ENCODE measurements around the gene HHATL.
"Not testable (repeated sequence)": the region's sequence is repeated elsewhere in the genome, so short reads cannot be mapped to it uniquely, and the experiment has no call there.

Gene HHATL

DNA sequence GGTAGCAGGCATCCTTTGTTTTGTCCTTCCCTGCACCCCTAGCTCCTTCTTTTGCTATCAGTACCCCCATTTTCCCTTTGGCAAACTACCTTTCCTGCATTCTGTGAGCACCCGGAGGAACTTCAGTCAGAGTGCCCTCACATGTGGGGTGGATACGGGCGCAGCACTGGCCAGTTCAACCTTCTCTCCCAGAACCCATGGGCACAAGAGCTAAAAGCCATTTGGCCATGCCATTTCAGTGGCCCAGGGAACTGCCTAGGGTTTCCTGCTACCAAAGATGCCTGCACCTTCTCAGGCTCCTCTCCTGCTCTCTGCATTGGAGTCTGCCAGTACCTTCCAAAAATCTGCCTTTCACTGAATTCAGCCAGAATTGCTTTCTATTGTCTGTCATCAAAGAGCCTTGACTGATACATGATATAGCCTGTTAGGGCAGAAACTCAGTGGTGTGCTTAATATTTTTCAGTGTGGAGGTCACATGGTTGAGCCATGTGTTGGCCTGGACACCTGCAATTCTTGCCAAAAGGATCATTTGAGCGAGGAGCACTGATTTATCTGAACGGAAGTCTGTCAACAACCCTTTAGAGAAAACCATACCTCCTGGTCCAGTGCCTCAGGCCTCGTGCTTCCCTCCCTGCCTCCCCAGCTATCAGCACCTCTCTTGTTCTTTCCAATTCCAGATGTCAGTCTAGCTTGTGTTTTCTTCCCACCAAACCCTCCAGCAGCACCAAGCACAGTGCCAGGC lies 27.0 kb upstream of the HHATL start:
- no peak for DNase-seq (ENCODE audit: low spot score)
- TF ChIP-seq, protein P1, sequence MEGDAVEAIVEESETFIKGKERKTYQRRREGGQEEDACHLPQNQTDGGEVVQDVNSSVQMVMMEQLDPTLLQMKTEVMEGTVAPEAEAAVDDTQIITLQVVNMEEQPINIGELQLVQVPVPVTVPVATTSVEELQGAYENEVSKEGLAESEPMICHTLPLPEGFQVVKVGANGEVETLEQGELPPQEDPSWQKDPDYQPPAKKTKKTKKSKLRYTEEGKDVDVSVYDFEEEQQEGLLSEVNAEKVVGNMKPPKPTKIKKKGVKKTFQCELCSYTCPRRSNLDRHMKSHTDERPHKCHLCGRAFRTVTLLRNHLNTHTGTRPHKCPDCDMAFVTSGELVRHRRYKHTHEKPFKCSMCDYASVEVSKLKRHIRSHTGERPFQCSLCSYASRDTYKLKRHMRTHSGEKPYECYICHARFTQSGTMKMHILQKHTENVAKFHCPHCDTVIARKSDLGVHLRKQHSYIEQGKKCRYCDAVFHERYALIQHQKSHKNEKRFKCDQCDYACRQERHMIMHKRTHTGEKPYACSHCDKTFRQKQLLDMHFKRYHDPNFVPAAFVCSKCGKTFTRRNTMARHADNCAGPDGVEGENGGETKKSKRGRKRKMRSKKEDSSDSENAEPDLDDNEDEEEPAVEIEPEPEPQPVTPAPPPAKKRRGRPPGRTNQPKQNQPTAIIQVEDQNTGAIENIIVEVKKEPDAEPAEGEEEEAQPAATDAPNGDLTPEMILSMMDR (IDR thresholded peaks at IDR 0.05; ENCODE audit: extremely low read depth, missing control alignments), result no peak

DNA sequence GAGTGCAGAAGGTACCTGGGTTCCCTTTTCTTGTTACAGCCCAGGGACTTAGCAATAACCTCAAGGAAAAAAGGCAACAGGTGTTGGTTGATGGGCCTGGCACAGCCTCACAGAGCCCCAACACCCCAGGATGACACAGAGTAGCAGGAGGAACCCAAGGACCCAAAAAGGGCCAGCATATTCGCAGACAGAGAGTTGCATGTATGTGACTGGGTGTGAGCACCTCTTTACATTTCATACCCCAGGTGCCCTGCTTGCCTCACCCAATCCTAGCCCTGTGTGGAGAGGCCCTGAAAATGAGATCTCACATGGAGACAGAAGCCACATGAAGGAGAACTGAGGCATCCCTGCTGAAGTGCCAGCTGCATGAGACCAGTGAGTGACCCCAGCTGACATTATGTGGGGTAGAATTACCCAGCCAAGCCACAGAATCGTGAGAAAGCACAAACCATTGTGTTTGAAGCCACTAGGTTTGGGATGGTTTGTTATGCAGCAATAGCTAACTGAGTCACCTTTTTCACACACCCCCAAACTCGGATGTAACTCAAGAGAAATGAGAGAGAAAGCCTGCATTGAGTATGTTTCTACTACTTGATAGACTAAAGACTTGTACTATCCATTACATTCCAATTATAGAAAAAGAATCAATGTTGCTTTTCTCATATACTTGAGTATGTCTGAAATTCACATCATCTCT lies 26.2 kb upstream of the HHATL start:
- DNase-seq (ENCODE audit: low spot score), result no peak
- TF ChIP-seq, protein P1 (IDR thresholded peaks at IDR 0.05; ENCODE audit: extremely low read depth, missing control alignments), result no peak

DNA sequence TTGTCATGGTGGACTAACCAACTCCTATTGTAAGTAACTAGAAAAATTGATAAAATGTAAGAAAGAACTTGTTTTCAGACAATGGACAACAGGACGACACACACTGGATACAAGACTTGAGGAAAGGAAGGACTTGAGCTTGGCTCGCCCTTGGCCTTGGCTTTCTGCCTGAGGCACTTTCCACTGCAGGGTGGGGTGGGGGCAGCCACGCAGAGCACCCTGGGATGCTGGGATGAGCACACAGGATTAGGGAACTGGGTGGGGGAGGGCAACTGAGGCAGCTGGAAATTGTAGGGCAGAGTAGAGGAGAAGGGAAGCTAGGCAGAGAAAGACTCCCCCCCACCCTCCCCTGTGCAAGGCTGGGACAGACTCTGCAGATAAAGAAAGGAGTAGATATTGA lies 25.5 kb upstream of the HHATL start:
- DNase-seq (ENCODE audit: low spot score), result no peak
- TF ChIP-seq, protein P1 (IDR thresholded peaks at IDR 0.05; ENCODE audit: extremely low read depth, missing control alignments), result no peak

DNA sequence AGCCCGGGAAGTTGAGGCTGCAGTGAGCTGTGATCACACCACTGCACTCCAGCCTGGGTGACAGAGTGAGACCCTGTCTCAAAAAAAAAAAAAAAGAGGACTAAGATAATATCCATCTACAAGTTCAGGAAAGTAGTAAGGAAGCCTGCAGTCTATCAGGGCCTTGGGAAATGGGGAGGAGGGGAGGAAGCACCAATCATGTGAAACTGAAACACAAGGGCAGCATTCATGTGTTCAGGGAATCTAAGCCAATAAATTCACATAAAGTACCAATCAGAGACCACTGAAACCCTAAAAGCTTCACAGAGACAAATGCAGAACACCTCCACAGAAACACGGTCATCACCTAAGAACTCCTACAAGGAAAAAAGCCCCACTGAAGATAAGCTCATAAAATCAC lies 22.9 kb upstream of the HHATL start:
- DNase-seq (ENCODE audit: low spot score), result no peak
- TF ChIP-seq, protein P1 (IDR thresholded peaks at IDR 0.05; ENCODE audit: extremely low read depth, missing control alignments), result no peak

DNA sequence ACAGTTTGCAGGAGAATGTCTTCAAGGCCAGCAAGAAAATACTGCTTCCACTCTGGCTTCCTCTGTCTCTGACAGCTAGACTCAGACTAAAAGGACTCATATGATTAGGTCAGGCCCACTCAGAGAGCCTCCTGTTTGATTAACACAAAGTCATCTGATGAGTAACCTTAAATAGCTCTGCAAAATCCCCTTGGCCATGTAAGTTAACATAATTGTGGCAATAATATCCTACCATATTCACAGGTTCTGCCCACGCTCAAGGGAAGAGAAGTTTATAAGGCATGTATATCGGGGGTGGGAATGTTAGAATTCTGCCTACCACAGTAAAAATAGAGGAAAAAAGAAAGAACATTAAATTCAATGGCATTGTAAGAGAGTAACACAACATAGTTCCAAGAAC lies 20.6 kb upstream of the HHATL start:
- DNase-seq (ENCODE audit: low spot score), result no peak

DNA sequence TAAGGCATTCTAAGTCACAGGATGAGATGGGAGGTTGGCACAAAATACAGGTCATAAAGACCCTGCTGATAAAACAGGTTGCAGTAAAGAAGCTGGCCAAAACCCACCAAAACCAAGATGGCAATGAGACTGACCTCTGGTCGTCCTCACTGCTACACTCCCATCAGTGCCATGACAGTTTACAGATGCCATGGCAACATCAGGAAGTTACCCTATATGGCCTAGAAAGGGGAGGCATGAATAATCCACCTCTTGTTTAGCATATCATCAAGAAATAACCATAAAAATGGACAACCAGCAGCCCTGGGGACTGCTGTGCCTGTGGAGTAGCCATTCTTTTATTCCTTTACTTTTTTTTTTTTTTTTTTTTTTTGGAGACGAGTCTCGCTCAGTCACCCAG lies 19.8 kb upstream of the HHATL start:
- not testable (repeated sequence) for DNase-seq (ENCODE audit: low spot score)

More for the DNA sequence above, 20.6 kb upstream of the HHATL start:
- TF ChIP-seq, protein P1 (IDR thresholded peaks at IDR 0.05; ENCODE audit: extremely low read depth, missing control alignments), result no peak

DNA sequence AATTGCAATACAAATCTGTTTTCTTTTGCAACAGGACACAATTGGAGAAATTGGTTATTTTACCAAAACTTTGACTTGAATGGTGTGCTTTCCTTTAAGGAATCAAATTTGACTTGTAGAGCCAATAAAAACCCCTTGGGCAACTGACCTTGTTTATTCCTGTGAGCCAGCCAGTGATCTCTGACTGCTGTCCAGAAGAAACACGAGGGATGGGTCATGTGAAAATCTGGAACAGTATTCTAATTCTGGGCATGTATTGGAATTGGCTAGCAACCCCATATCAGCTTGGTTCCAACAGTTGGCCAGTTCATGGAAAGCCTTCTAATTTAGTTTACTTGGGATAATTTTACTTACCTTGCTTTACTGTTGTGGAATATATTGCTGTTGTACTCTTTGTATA lies 19.1 kb upstream of the HHATL start:
- TF ChIP-seq, protein P1 (IDR thresholded peaks at IDR 0.05; ENCODE audit: extremely low read depth, missing control alignments), result no peak
- no peak for DNase-seq (ENCODE audit: low spot score)

Data from GM20000 (cell line).